Stimulated activated CD4-positive, alpha-beta T cell treated with anti-CD3 and anti-CD28 coated beads, Interleukin-1b, Interleukin-23, amount 100 ng/mL, for 1 hour (primary cell): ENCODE measurements around the gene SH2D1B.
"Not testable (repeated sequence)": the region's sequence is repeated elsewhere in the genome, so short reads cannot be mapped to it uniquely, and the experiment has no call there.

Source experiments
- DNase-seq, 2 donors: peaks; one replicate each; pipeline ENCODE4 v3.0.0-alpha.2; 2020; ENCODE audit warnings: low read depth in 2 of 2

Gene SH2D1B, protein sequence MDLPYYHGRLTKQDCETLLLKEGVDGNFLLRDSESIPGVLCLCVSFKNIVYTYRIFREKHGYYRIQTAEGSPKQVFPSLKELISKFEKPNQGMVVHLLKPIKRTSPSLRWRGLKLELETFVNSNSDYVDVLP

DNA sequence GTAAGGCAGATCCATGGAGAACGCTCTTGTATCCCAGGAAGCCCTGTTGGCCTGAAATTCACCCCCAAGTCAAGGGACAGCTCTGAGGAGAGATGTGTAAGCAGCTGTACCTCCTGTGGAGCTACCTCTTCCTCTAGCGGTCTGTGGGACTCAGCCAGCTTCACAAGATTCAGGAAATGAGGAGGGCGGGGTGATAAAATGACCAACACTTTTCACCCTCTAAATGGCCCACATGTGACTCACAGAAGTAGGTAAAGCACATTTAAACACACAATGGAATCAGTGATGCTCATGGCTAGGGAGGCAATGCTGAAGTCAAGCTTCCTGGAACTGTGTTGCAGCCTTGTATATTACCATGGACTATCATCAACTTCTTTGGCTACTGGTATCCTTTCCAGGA is at the start of gene SH2D1B:
SH2D1B (minus strand) TSS at position 135 of the 400 bp plus-strand sequence; CDS start at position 15, 120 bp downstream.
- DNase-seq, result no peak

DNA sequence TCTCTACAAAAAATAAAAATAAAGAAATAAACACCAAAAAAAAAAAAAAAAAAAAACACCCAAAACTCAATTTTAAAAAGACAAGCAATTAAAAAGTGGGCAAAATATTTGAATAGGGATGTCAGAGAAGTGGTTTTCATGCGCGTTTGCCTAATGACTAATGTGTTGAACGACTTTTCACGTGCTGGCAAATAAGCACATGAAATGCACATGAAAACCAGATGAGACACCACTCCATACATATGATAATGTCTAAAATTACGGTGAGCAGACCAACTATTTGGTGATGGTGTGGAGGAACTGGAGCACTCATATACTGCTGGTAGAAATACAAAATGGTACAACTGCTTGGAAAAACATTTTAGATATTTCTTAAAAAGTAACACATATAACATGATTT is 46.3 kb upstream of the SH2D1B start:
- DNase-seq, result no peak

DNA sequence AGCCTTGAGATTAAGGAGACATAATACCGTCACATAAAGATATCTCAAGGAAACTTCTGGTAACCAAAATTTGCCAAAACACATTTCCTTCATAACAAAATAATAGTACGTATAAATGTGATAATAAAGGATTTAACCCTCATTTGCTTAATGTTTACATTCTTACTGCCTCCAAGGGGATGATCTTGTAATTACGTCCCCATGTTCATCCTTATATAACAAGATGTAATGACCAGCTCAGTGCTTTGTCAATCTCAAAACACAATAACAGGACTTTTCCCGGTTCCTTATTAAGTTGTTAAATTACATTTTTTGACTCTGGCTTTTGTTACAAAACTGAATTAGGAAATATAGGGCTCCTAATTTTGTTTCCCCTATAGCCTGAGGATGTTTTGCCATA is 44.4 kb upstream of the SH2D1B start:
- no peak for DNase-seq

DNA sequence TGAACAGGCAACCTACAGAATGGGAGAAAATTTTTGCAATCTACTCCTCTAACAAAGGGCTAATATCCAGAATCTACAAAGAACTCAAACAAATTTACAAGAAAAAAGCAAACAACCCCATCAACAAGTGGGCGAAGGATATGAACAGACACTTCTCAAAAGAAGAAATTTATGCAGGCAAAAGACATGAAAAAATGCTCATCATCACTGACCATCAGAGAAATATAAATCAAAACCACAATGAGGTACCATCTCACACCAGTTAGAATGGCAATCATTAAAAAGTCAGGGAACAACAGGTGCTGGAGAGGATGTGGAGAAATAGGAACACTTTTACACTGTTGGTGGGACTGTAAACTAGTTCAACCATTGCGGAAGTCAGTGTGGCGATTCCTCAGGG is 42.4 kb upstream of the SH2D1B start:
- not testable (repeated sequence) for DNase-seq

DNA sequence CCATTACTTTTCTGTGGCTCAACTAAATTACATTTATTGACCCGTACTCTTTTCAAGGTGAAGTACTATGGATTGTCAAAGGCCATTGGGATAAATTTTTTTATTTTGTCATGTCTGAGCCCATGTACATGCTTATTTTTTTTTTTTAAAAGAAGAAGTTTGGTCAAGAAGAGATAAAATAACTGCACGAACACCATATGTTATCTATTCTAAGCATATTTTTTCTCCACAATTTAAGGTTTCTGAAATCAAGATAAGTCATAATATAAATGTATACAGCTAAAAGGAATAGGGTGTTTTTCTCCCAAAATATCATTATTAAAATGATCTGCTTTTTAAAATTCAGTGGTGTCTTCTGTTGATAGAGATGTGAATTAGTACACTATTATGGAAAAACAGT is 35.0 kb upstream of the SH2D1B start:
- DNase-seq, result no peak

DNA sequence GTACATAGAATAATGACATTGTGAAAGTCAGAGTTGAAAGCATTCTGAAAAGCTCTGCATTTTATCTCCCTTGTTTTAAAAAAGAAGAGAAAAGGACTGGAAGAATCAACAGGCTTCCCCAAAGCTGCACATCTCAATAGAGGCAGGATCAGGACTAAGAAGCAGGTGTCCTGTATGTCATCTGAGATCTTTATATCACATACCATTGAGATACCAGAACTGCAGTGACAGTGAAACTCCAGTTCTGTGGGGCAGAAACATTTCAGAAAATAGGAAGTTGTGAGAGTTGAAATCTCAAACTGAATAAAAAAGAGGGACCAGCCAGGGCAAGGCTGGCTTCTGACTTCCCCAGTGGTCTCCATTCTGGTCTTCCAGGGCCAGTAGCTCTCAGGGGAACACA is 33.0 kb upstream of the SH2D1B start:
- DNase-seq, result no peak

DNA sequence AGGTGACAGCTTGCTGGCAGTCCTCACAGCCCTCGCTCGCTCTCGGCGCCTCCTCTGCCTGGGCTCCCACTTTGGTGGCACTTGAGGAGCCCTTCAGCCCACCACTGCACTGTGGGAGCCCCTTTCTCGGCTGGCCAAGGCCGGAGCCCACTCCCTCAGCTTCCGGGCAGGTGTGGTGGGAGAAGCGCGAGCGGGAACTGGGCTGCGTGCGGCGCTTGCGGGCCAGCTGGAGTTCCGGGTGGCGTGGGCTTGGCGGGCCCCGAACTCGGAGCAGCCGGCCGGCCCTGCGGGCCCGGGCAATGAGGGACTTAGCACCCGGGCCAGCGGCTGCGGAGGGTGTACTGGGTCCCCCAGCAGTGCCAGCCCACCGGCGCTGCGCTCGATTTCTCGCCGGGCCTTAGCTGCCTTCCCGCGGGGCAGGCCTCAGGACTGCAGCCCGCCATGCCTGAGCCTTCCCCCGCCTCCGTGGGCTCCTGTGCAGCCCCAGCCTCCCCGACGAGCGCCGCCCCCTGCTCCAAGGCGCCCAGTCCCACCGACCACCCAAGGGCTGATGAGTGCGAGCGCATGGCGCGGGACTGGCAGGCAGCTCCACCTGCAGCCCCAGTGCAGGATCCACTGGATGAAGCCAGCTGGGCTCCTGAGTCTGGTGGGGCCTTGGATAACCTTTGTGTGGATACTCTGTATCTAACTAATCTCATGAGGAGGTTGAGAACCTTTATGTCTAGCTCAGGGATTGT is 21.2 kb upstream of the SH2D1B start:
- not testable (repeated sequence) for DNase-seq

DNA sequence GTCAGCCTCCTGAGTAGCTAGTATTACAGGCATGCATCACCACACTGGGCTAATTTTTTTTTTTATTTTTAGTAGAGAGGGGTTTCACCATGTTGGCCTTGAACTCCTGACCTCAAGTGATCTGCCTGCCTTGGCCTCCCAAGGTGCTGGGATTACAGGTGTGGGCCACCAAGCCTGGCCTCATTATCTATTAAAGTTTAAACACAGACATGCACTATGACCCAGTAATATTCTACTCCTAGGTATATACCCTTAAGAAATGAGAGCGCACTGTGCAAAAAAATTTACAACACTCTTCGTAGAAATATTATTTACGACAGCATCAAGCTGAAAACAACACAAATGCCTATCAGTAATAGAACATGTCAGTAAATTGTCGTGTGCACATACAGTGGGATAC is 18.6 kb upstream of the SH2D1B start:
- DNase-seq, result no peak

DNA sequence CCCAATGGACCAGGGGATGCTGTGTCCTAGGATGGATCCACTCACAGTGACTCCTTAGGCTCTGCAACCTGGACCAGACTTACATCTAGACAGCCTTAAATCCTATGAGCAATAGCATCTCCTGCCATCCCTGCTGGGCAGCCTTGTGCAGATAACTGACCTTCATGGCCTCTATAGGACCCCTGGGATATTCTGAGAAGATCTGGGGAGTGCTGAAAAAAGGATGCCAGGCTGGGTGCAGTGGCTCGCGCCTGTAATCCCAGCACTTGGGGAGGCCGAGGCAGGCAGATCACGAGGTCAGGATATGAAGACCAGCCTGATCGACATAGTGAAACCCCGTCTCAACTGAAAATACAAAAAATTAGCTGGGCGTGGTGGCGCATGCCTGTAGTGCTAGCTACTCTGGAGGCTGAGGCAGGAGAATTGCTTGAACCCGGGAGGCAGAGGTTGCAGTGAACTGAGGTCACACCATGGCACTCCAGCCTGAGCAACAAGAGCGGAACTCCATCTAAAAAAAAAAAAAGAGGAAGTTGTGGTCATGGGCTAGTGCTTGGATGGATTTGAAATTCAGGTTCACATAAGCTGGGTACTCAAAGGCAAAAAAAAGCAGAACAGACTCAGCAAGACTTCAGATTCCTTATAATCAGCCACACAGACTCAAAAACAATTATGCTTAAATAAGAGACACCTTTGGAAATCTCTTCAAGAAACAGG is 10.9 kb upstream of the SH2D1B start:
- no peak for DNase-seq

DNA sequence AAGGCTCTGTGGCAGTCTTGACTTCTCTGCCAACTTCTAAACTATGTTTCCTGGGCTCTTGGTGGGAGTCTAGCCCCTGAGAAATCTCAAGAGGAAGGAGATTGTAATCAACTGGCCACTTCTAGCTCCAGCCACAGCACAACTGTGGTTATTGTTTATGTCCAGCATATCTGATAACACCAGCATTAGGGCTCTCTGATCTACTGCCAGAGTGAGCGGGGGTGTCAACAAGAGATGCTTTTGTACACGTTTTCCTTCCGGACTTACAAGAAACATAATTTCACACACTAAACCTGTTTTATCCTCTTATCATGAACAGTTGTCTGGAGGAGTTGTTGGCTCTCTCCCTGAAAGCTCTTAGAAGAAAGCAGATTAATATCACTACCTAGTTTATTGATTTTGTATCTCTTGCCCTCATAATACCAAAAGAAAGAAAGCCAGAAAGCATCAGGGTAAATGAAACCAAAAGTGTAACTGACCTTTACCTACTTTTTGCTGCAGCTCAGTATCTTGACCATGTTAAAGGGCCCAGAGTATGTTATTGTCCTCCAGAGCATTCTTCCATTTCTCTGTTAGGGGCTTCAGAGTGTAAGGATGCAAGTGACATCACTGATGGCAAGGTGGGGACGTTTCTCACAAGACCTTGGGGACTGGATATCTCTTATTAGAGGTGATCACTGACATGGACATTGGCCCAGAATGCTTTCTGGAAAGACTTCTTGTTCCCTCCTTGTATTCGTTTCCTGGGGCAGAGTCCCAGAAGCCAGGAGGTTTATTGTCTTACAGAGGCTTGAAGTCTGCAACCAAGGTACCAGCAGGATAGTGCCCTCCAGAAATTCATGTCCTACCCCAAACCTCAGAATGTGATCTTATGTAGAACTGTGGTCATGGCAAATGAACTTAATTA is 9.6 kb upstream of the SH2D1B start:
- DNase-seq, result no peak

DNA sequence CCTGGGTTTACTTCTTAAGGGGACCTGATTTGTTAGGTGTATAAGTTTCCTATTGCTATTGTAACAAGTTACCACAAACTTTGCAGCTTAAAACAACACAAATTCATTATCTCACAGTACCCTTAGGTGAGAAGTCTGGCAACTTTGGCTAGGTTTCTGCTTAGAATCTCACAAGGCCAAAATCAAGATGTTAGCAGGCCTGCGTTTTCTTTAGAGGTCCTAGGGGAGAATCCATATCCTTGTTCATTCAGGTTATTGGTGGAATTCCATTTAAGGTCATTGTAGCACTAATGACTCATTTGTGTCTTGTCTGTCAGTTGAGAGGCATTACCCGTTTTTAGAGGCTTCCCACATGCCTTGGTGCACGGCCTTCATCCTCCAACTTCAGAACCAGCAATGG is 8.2 kb upstream of the SH2D1B start:
- DNase-seq, result no peak

DNA sequence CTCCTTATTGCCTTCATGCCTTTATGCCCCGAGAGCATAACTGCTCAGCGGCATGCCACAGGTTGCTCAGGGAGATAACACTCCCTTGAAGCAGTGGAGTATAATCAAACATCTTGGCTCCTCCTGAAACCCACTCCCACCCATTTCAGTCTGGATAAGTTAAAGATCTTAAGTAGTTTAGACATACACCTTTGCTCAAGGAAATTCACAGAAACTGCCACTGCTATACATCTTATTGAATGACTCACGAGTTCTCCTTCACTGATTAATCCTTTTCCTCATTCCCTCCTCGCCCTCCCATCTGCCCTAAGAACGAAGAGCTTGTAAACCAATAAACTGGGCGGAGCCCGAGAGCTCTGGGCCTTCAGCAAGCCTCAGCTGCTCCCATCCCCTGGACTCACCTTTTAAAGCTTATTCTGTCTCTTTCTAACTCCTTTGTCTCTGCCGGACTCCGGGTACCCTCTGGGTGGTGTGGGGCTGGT is 7.6 kb upstream of the SH2D1B start:
- not testable (repeated sequence) for DNase-seq

DNA sequence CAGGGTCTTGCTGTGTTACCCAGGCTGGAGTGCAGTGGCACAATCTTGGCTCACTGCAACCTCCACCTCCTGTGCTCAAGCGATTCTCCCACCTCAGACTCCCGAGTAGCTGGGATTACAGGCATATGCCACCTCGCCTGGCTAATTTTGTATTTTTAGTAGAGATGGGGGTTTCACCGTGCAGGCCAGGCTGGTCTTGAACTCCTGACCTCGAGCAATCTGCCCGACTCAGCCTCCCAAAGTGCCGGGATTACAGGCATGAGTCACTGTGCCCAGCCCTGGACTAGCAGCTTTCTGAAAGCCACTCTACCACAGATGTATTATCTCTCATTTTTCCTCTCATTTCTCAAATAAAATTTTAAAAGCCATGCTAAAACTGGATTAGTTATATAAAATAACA is 6.6 kb upstream of the SH2D1B start:
- DNase-seq, result not testable (repeated sequence)

DNA sequence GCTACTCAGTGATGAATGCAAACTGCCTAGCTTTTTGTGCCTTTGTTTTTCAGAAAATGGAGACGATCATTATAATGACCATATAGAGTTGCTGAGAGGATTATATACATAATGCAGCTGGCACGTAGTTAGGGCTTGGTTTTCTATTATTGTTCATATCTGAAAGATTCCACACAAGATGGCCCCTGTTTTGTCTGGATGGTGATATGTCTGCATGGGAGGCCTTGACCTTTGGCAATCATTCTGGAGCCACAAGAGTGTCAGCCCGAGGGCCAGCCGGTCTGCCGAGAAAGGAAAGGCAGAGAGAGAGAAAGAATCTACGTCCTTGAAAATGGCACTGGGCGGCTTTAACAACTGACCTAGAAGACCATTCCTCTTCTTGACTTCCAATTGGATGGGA is 5.7 kb upstream of the SH2D1B start:
- DNase-seq, result no peak

DNA sequence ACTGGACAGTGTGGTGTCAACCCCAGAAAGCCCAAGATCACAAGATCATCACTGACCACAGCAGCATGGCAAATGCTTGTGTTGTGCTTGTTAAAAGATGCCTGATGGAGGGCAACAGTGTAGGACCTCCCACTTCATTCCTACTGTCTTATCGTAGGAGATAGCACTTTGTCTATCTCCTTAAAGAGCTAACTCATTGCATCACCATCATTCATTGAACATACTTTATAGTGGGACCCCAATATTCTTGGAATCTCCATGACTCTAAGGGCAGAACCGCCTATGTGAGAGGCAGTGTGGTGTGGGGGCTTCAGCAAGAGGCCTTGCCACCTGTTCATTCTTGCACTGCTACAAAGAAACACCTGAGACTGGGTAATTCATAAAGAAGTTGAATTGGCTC is 5.0 kb upstream of the SH2D1B start:
- no peak for DNase-seq

DNA sequence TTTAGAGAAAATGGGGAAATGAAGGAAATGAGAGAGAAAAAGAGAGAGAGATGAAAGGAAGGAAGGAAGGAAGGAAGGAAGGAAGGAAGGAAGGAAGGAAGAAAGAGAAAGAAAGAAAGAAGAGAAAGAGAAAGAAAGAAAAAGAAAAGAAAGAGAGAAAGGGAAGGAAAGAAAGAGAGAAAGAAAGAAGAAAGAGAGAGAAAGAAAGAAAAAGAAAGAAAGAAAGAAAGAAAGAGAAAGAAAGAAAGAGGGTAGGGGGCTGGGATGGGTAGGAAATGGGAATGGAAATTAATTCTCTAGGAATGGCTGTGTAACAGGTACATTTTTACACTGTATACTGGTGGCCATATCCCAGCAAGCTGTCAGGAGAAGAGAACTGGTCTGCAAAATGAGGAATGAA is 4.3 kb upstream of the SH2D1B start:
- DNase-seq, result no peak

DNA sequence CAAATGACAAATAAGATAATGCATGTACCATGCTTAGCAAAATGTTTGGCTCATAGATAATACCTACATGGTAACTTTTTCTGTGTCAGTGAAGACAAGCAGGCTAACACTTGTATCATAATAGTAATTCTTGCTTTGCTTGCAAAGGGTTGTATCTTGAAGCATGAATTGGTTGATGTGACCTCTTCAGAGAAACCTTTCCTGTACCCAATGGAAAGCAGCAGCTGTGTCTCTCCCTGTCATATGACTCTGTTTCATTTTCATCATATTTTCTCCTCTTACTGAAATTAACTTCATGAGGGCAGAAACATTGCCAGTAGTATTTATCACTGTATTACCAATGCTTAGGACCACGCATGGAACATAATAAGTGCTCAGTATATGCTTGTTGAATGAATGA is 4.4 kb downstream of the SH2D1B start:
- no peak for DNase-seq

DNA sequence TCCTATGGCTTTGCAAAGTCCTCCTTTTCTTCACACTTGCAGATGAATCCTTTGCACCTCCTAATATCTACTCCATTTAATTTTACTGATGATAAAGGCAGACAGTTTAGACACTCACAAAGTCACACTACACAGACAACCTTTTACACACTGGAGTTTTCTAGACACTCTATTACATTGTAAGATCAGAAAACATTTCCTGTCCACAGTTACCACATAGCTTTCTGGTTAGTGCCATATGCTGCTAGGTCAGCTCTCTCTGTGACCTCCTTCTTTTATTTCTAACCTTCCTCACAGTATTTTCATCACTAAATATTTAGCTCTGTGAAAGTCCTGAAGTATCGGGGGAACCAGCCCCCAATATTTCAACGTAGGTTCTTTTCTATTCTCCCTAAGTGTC is 5.1 kb downstream of the SH2D1B start:
- no peak for DNase-seq

DNA sequence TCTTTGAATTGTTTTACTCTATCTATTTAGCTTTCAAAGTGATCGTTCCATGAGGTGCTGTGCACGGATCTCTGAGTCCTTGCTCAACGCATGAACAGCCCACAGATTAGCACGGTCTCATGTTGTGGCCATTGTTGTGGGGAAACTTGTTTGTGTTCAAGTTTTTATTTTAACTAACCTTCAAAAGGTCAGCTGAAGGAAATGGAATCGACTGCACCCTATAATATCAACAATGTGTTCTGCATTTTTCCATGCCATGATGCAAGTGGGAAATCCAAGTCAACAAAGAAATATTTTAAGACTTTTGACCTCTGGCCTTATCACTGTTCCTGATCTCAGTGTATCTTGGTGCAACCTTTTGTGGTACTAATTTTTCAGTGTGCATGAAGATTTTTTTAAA is 6.1 kb downstream of the SH2D1B start:
- DNase-seq, result no peak

DNA sequence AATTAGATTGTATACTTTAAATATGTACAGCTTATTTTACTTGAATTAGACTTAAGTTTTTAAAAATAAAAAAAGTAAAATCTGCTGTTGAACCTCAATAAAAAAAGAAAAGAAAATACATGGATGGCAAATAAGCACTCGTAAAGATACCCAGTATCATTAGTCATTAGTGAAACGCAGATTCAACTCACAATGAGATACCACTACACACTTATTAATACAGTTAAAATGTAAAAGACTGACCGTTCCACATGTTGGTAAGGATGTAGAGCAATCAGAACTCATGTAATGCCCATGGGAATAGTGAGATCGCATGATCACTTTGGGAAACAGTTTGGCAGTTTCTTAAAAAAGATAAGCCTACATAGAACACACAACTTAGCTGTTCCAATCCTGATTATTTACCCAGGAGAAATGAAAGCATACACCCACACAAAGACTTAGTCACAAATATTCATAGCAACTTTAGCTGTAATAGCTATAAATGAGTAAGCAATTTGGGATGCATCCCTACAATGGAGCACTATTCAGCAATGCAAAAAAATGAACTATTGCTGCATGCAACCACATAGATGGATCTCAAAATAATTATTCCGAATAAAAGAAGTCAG is 7.3 kb downstream of the SH2D1B start:
- DNase-seq, result no peak

DNA sequence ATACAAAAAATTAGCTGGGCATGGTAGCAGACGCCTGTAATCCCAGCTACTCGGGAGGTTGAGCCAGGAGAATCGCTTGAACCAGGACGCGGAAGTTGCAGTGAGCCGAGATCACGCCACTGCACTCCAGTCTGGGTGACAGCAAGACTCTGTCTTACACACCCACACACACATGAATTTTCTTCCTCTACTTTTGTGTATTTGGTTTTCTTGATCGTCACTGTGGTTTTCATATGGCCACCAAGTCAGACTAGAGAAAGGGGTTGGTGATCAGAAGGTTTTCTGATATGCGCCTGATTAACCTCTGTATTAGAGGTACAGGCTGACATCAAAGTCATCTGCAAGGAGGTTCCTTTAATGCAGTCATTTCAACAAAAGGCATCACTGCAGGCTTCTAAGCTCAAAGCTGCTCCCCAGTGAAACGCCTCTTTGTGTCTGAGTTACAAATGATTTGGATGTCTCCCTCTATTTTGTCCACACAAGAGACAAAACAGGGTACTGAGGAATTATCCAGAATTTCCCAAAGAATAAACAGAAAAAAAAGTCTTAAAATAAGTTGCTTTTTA is 11.1 kb downstream of the SH2D1B start:
- DNase-seq, result no peak
